Esophagus (tissue), 2 donors: ENCODE data around the gene APLF. TPM values are rescaled to one million over a fixed set of nuclear protein-coding genes. Genes with fewer than 3 reads are reported as not detected.
"Not testable (repeated sequence)": the region's sequence is repeated elsewhere in the genome, so short reads cannot be mapped to it uniquely, and the experiment has no call there.

Experiments
- H3K27ac ChIP-seq, 2 donors: one replicate each; pipeline ENCODE4 v1.5.1; 2013; ENCODE audit warnings: low read depth in 2 of 2, mild to moderate bottlenecking in 2 of 2, inconsistent platforms in 1 of 2, low read length in 1 of 2, moderate library complexity in 1 of 2
- H3K27me3 ChIP-seq, 2 donors: one replicate each; pipeline ENCODE4 v1.6.1; 2013; ENCODE audit warnings: low read length in 2 of 2, control low read depth in 1 of 2, mild to moderate bottlenecking in 1 of 2; ENCODE audit not compliant: insufficient read depth in 2 of 2, control insufficient read depth in 1 of 2
- H3K36me3 ChIP-seq, 2 donors: one replicate each; pipeline ENCODE4 v1.6.1; 2013; ENCODE audit warnings: low read length in 1 of 2; ENCODE audit not compliant: control insufficient read depth in 2 of 2, insufficient read depth in 2 of 2
- H3K4me1 ChIP-seq, 2 donors: one replicate each; pipeline ENCODE4 v1.6.1; 2013; ENCODE audit warnings: low read length in 1 of 2; ENCODE audit not compliant: control insufficient read depth in 2 of 2, insufficient read depth in 2 of 2
- H3K4me3 ChIP-seq, 2 donors: one replicate each; pipeline ENCODE4 v1.5.1; 2013; ENCODE audit warnings: low read length in 2 of 2, mild to moderate bottlenecking in 2 of 2, low read depth in 1 of 2, moderate library complexity in 1 of 2
- H3K9me3 ChIP-seq, 2 donors: one replicate each; pipeline ENCODE4 v1.6.1; 2013; ENCODE audit warnings: mild to moderate bottlenecking in 2 of 2, low read depth in 1 of 2, low read length in 1 of 2, moderate library complexity in 1 of 2; ENCODE audit not compliant: control insufficient read depth in 2 of 2, insufficient read depth in 1 of 2
- WGBS, 2 donors: extraction: QIAGEN DNeasy Blood & Tissue Kit; methylation state at CpG; one replicate each; pipeline ENCODE4 v1.1.7; 2013; 5-methylcytosine and 5-hydroxymethylcytosine counted together
- polyA plus RNA-seq, 2 donors: library from polyadenylated mRNA; stranded (reverse); fragments of 200-250 nt; gene quantifications; one replicate each; pipeline ENCODE4 v1.2.3, GENCODE V29; 2013
- donor health status: healthy with polysubstance abuse.
- donor health status: Bipolar disorder and iron deficiency.

Gene APLF
- polyA plus RNA-seq, 2 donors, result 1.1 to 1.3 TPM

DNA sequence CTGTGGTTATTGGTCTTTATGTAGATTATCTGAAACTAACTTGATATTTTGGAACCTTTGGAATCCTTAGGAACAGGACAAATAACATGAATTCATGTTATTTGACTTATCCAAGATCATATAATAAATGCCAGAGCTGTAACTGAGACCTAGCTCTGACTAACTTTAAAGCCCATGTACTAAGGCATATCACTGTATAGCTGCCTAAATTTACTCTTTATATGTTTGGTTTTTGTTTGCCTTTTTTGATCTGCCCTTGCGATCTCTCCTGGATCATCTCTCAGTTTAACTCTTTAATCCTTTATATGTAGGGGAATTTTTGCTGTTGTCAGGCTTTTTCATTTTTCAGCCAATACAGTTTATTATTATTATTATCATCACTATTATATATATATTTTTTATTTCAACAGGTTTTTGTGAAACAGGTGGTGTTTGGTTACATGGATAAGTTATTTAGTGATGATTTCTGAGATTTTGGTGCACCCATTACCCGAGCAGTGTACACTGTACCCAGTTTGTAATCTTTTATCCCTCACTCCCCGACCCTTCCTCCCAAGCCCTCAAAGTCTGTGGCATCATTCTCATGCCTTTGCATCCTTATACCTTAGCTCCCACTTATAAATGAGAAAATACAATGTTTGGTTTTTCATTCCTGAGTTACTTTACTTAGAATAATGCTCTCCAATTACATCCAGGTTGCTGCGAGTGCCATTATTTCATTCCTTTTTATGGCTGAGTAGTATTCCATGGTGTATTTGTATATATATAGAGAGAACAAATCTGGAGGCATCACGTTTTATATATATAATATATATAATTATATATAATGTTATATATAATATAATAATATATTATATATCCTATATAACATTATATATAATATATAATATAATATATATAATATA lies 48.9 kb downstream of the APLF start:
- 85 to 87% methylated on average over 5 of the region's 5 CpGs for WGBS, 2 donors
- Histone ChIP-seq H3K27ac (no peak overlapping the region), H3K9me3 (no peaks in the 10 kb centered on the region), H3K36me3 (no peaks in the 10 kb centered on the region), H3K4me1 (no peaks in the 10 kb centered on the region), H3K4me3 (no peak overlapping the region), H3K27me3 (no peaks in the 10 kb centered on the region)

DNA sequence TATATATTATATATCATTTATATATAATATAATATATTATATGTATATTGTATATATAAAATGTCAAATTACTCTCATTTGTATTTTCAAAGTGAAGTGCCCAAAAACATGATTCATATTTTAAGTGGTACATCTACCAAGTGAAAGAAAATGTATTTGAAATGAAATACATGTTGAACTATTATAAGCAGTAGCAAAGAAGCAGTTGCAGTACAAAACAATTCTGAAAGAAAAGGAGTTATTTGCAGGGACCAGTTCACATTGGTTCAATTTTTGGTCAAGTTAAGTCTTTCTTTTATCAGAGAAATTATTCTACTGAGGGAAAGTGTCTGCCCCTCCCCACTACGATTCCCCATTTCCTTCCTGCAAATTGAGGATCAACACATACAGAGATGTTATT lies 51.9 kb downstream of the APLF start:
- WGBS, 2 donors, result 83 to 88% methylated on average over 1 of the region's 1 CpG
- H3K27me3 ChIP-seq, result no peaks in the 10 kb centered on the region

DNA sequence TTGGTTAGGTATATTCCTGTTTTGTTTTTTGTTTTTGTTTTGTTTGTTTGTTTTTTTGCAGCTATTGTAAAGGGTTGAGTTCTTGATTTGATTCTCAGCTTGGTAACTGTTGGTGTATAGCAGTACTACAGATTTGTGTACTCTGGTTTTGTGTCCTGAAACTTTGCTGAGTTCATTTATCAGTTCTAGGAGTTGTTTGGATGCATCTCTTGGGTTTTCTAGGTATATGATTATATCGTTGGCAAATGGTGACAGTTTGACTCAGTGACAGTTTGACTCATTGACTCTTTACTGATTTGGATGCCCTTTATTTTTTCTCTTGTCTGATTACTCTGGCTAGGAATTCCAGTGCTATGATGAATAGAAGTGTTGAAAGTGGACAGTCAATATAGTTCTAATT lies 53.7 kb downstream of the APLF start:
- H3K4me1 ChIP-seq, result no peaks in the 10 kb centered on the region
- WGBS, 2 donors, result 69 to 77% methylated on average over 1 of the region's 1 CpG
- H3K9me3 ChIP-seq, result no peaks in the 10 kb centered on the region
- no peaks in the 10 kb centered on the region for H3K27me3 ChIP-seq
- no peak overlapping the region for H3K4me3 ChIP-seq
- H3K36me3 ChIP-seq, result no peaks in the 10 kb centered on the region
- no peak overlapping the region for H3K27ac ChIP-seq

More for the DNA sequence above, 51.9 kb downstream of the APLF start:
- H3K4me3 ChIP-seq, result no peak overlapping the region
- no peak overlapping the region for H3K27ac ChIP-seq
- no peaks in the 10 kb centered on the region for H3K4me1 ChIP-seq
- no peaks in the 10 kb centered on the region for H3K36me3 ChIP-seq
- no peaks in the 10 kb centered on the region for H3K9me3 ChIP-seq

DNA sequence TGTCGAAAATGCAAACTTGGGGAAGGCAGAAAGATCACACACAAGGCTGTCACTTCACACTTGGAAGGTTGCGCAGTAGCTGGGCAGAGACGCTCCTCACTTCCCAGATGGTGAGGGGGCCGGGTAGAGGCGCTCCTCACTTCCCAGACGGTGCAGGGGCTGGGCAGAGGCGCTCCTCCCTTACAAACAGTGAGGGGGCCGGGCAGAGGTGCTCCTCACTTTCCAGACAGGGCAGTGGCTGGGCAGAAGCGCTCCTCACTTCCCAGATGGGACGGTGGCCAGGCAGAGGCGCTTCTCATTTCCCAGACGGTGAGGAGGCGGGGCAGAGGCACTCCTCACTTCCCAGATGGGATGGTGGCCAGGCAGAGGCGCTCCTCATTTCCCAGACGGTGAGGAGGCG lies 59.6 kb downstream of the APLF start:
- not testable (repeated sequence) for H3K27ac ChIP-seq, H3K36me3 ChIP-seq, H3K9me3 ChIP-seq, H3K4me1 ChIP-seq, H3K4me3 ChIP-seq, H3K27me3 ChIP-seq
- WGBS, 2 donors, result 93 to 96% methylated on average over 16 of the region's 16 CpGs

DNA sequence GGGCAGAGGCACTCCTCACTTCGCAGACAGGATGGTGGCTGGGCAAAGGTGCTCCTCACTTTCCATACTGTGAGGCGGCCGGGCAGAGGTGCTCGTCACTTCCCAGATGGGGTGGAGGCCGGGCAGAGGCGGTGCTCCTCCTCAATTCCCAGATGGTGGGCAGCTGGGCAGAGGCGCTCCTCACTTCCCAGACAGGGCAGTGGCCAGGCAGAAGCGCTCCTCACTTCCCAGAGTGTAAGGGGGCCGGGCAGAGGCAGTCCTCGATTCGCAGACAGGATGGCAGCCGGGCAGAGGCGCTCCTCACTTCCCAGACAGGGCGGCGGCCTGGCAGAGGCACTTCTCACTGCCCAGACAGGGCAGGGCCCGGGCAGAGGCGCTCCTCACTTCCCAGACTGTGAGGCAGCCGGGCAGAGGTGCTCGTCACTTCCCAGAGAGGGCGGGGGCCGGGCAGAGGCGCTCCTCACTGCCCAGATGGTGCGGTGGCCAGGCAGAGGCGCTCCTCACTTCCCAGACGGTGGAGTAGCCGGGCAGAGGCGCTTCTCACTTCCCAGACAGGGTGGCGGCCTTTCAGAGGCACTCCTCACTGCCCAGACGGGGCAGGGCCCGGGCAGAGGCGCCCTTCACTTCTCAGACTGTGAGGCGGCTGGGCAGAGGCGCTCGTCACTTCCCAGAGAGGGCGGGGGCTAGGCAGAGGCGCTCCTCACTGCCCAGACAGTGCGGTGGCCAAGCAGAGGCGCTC lies 60.1 kb downstream of the APLF start:
- H3K27me3 ChIP-seq, H3K4me1 ChIP-seq, H3K9me3 ChIP-seq, H3K4me3 ChIP-seq, H3K27ac ChIP-seq, H3K36me3 ChIP-seq: not testable (repeated sequence)
- WGBS, 2 donors, result 97 to 98% methylated on average over 37 to 38 of the region's 38 CpGs

DNA sequence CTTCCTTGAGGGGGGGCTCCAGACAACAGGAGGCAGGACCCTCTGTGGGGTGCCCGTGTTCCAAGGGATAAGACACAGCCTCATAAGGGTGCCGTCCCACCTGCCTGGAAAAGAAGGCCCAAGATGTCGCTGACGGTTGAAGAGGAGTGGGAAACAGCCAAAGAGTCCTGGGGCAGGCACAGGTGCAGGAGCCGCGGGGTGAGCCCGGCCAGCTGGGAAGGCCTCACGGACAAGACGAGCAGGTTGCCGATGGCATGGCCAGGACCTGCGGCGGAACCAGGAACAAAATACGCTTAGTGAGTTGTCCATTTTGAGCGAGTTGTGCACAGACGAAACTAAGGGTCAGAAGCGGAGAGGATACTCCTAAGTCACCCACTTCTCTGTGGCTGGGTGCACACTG lies 61.8 kb downstream of the APLF start:
- H3K36me3 ChIP-seq, result not testable (repeated sequence)
- WGBS, 2 donors, result 97 to 99% methylated on average over 13 to 16 of the region's 16 CpGs

DNA sequence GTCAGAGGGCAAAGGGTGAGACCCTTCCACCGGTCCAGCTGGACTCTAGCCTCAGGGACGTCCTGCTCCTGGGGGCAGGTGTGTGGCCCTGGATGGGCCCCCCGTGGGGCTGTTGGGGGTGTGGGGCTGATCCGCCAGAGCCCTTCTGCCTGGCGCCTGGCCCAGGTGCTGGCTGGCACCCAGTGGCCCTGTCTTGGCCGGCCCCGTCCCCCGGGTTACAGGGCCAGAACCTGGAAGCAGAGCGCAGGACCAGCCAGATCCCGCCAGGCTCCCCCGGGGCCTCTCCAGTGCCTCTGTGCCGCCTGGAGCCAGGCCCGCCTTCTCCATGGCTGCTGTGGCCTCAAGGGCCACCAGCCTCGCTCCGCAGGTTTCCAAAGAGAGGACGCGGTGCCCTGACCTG lies 62.3 kb downstream of the APLF start:
- not testable (repeated sequence) for H3K27ac ChIP-seq, H3K36me3 ChIP-seq, H3K4me3 ChIP-seq, H3K9me3 ChIP-seq, H3K27me3 ChIP-seq, H3K4me1 ChIP-seq
- 88 to 96% methylated on average over 7 to 17 of the region's 17 CpGs for WGBS, 2 donors

More for the DNA sequence above, 61.8 kb downstream of the APLF start:
- H3K4me3 ChIP-seq, H3K4me1 ChIP-seq, H3K27me3 ChIP-seq, H3K27ac ChIP-seq, H3K9me3 ChIP-seq: not testable (repeated sequence)

DNA sequence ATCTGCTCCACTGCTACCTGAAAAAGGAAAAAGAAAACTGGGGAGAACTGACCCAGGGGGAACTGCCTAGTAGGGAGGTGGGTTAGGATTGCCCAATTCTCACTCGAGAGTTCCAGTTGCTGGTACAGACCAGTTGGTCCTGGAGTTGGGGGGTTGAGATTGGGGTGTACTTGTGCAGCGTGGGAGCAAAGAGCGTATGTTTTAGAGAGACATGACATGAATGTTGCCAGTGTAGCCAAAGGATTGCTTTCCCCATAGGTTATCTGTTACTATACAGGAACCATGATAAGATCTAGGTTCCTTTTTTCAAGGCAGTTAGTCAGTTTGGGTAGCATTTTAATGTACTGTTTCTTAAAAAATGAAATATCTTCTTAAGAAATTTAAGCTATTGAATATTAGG lies 68.6 kb downstream of the APLF start:
- no peak overlapping the region for H3K27ac ChIP-seq
- 89 to 91% methylated on average over 3 of the region's 3 CpGs for WGBS, 2 donors
- no peaks in the 10 kb centered on the region for H3K27me3 ChIP-seq
- no peaks in the 10 kb centered on the region for H3K9me3 ChIP-seq
- no peaks in the 10 kb centered on the region for H3K4me1 ChIP-seq
- H3K4me3 ChIP-seq, result no peak overlapping the region
- no peaks in the 10 kb centered on the region for H3K36me3 ChIP-seq

DNA sequence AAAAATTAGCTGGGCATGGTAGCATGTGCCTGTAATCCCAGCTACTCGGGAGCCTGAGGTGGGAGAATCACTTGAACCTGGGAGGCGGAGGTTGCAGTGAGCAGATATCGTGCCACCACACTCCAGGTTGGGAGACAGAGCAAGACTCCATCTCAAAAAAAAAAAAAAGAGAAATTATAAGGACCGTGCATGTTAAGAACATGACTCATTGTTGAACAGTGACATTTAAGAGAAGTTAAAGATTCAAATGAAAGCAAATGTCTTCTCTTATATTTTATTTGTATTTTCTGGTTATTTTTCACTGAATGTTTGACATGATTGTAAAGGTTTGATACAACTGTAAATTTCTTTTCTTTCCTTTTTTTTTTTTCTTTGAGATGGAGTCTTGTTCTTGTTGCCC lies 69.6 kb downstream of the APLF start:
- Histone ChIP-seq H3K4me1 (no peaks in the 10 kb centered on the region), H3K27me3 (no peaks in the 10 kb centered on the region), H3K4me3 (no peak overlapping the region), H3K9me3 (no peaks in the 10 kb centered on the region), H3K27ac (no peak overlapping the region), H3K36me3 (no peaks in the 10 kb centered on the region)
- WGBS, 2 donors, result 85 to 86% methylated on average over 4 of the region's 4 CpGs
